GM19023 (cell line): Measurements from ENCODE around the gene SYDE2.
"Not testable (repeated sequence)": the region's sequence is repeated elsewhere in the genome, so short reads cannot be mapped to it uniquely, and the experiment has no call there.

Source experiments
- ATAC-seq: cut with Tn5 transposase; IDR thresholded peaks from one replicate; pipeline ENCODE4 v1.9.1; 2021; ENCODE audit warnings: mild to moderate bottlenecking, moderate library complexity; ENCODE audit not compliant: unreplicated experiment

SYDE2 gene

DNA sequence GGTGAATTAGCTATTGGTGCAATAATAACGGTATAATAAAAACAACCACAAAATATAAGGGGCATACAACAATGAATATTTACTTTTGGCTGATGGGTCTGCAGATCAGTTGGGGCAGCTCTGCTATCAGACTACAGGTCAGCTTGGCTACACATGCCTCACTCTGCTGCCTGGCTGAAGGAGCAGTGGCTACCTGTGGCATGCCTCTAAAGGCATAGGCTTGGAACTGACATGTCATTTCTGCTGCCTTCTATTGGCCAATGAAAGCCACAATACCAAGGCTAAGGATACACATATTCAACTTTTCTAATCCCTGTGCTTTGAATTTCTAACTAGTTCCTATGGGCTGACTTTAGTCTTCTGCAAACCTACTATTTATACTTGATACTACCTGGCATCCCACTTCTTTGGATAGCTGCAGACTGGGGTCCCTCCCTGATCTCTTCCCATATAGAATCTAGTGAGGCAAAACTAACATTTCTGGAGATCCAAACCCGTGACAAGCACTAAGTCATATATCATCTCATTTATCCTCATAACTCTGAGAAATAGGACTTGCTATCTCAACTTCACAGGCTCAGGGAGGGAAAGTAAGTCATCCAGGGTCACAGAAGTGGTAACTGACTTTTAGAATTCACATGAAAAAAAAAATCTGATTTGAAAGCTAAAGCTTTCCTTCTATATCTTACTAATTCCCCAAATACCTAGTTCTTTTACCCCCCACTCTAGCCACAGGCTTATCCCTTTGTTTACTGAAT is 19.2 kb upstream of the SYDE2 start:
- ATAC-seq, result no peak

DNA sequence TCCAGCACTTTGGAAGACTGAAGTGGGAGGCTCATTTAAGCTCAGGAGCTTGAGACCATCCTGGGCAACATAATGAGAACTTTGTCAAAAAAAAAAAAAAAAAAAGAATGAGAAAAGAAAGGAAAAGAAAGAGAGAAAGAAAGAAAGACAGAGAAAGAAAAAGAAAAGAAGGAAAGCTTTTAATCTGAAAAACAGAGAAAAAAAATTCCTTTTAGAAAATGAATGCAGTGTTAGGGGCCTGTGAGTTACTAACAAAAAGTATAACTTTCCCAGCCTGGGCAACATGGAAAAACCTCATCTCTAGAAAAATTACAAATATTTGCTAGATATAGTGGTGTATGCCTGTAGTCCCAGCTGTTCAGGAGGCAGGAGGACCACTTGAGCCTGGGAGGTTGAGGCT is 15.9 kb upstream of the SYDE2 start:
- no peak for ATAC-seq

DNA sequence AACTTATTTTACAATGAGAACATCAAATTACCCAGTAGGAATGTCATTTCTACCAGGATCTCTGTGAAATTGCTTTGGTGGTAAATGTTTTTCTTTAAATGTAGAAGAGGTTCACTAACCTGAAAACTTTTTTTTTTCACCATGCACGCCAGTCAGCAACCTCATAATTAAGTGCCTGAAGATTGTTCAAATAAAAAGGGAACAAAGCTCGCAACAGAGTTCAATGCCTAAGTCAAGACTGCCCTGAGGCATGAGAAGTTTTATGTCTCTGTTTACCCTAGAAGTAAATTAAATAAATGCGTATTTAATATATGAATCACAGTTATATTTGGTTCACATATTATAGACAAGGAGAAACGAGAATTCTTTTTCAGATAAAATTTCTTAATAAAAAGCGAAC is 13.8 kb upstream of the SYDE2 start:
- no peak for ATAC-seq

DNA sequence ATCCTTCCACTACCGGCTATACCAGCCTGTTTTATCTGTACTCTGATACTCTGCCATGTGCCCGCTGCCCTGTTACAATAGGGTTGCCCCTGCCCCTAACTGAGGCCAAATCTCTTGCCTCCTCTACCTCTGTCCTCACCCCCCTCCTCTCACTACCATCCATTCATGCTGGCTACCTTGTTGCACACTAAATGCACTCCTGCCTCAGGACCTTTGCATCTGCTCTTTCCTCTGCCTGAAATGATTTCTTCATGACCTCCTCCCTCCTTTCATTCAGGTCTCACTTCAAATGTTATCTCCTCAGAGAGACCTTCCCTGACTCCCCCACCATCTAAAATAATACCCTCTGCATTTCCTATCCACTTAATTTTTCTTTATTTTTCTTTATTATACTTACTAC is 7.7 kb upstream of the SYDE2 start:
- ATAC-seq, result no peak

DNA sequence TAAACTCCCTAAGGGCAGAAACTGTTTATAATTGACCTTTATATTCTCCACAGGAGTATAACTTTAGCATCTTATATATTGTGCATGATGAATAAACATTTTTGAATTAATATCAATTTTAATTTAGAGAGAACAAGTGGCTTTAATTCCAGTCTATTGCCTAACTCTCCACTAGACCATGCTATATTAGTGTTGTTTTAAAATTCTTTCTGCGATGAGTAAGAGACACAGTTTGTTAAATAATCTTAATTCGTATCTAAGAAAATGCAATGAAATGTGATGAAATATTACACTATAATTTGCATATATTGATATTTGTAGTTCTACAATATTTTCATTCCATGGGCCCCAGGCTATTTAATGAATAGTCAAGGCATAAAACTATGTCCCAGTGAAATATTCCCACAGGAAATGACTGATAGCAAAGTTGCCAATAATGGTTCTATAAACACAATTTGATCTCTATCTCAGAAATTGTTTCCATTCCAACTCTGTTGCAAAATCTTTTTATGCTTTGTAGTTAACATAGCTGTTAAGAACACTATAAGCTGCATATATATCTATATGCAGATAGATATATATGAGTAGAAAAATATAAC is 2.9 kb upstream of the SYDE2 start:
- ATAC-seq, result no peak

DNA sequence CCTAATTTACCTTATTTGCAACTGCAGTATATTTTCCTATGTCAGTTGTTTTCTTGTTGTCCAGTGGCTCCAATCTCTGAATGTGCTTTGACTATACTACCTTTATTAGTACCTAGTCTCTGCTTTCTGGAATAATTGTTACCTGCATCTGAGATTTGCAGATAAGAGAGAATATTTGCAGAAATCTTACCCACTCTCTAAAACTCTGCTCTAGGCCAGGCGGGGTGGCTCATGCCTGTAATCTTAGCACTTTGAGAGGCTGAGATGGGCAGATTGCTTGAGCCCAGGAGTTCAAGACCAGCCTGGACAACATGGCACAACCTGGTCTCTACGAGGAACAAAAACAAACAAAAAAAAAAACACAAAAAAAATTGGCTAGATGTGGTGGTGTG is 2.0 kb upstream of the SYDE2 start:
- no peak for ATAC-seq

DNA sequence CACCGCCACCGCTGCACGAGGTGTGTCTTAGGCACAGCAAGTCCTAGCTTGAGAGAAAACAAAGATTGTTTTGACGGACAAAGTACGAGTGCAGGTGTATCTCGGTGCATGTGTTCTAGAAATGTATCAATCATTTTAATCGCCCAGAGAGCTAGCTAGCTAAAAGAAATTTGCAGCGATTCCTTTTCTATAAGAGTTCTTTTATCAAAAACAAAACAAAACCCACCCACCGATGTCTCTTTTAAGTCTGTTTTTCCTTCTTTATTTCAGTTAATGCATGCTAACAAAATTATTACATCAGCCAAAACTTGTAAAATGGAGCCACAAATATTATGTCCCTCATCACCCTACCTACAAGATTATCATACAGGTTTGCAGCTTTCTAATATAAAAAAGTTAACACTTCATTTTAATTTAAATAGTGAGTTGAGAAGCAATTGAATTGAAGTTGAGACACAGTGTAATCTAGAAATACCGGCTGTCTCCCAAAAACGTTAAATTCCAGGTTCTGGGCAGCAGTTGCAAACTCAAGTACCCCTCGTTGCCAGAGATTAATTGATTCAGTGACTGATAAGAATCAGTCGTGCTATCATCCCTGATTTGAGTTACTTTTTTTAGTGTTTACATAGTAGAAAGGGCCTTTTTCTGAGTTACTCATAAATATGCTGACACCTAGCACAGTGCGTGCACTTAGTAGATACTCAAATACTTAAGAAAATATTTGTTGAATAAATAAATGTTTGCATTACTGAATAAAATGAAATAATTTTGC is 1.5 kb upstream of the SYDE2 start:
- ATAC-seq, result peak; percentile 2

DNA sequence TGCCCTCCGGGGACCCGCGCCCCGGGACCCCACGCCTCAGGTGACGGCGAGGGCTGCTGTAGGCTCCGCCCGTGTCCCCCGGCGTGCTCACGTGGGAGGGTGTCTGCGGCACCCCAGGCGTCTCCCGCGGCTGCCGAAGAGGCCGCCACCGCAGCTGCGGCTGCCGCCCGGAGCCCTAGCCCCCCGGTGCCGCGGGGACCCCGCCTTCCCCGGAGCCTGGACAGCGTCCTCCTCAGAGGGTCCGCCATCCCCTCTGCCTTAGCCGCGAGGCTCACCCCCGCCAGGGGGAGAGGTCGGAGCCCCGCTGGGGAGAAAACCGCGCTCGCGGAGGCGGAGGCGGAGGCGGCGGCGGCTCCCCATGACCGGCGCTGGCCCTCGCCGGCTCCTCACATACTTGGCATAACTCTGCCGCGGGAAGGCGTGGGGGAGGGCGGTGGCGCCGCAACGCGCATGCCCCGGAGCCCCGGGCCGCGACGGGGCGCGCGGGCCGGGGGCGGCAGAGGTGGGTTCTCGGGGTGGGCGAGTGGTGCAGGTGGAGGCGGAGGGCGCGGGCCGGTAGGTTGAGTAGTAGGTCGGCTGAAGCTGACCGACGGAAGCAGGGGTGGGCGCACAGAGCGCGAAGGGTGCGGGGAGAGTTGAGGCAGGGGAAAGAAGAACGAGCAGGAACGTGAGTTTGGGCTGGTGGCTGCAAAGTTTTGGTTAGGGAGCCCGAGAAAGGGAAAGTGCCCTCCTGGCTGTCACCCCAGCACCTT is 700 bp upstream of the SYDE2 start:
- ATAC-seq, result peak; percentile 49

DNA sequence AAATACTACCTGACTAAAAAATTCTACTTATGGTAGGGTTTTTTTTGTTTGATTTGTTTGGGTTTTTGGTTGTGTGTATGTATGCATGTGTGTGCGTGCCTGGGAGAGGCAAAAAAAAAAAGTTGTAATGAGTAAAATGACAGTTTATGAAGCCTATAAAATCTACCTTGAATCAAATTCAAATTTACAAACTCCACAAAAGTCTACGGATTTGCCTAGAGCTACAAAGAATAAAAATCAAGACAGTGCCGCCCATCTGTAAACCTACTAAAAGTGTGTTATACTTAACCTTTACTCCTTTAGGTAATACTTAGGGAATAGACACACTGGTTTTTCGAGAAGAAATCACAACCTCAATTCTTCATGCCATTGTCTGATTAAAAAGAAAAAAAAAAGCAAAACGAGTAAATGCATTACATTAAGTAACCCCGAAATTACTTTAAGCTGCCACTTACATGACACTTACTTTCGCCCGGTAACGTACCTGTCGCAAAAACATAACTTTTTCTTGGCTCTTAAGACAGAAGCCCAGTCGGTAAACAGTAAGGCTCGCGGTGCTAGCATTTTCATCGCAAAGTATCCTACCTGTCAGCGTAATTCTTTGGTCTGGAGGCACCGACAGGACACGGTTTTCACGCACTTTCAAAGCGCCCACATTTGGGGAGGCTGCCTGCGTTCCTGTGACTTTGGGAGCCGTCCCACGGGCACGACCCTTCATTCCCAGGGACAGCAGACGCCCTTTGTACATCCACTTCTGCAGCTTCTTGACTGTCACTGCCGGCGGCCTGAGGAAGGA is 951 bp downstream of the SYDE2 start:
- peak; percentile 14 for ATAC-seq

DNA sequence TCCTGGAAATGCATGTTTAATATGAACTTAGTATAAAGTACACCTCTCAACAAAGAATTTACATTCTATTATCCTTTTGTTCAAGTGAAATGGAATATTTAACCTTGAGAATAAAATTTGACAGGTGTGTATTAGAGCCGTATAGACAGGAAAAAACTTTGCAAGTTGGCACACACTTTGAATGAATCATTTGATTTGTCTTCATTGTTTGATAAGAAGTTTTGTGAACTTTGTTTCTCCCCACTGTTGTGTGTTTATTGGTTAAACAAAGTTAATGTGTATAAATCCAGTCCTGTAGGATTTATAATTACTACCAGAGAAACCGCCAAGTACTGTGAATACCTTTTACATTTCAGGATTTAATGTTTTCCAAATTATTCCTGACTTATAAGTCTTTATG is 2.0 kb downstream of the SYDE2 start:
- ATAC-seq, result no peak

DNA sequence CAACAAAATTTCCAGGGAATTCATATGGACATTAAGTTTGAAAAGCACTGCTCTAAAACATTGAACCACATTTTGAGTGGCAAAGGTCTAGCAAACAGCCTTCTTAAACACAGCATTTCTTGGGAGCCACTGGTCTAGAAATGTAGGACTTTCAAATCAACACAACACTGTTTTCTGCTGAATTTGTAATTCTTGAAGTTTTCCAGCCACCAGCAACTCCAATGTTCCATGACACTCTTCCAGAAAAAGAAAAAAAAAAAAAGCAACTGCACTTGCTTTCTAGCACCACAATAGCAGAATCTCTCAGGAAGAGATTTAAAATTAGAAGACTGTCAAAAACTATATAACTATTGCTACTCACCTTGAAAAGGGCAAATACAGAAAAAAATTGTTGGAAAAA is 4.5 kb downstream of the SYDE2 start:
- no peak for ATAC-seq

DNA sequence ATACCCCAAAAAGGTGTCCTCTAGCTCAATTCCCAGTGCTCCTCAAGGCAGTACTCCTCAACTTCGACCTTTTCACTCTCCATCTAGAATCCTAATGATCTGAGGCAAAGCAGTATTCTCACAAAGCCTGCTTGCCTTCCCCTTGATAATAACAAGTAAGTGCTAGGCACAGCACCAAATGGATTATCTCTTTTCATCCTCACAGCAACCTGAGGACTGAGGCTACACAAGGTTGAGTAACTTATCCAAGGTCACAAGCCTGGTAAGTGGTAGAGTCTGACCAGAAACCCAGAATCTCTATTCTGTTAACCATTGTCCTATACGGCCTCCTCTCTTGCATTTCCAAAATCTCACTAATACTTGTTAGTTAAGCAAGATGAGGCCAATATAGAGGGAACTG is 5.1 kb downstream of the SYDE2 start:
- no peak for ATAC-seq

DNA sequence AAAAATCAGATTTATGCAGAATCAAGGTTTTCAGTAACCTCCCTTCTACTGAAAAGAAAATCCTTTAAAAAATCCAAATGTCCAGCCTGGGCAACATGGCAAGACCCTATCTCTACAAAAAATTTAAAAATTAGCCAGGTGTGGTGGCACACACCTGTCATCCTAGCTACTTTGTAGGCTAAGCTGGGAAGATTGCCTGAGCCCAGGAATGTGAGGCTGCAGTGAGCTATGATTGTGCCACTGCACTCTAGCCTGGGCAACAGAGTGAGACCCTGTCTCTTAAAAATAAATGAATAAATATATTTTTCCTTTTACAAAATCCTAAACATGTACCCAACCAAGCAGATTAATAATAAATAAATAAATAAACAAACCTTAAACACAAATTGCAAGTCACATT is 8.7 kb downstream of the SYDE2 start:
- not testable (repeated sequence) for ATAC-seq

DNA sequence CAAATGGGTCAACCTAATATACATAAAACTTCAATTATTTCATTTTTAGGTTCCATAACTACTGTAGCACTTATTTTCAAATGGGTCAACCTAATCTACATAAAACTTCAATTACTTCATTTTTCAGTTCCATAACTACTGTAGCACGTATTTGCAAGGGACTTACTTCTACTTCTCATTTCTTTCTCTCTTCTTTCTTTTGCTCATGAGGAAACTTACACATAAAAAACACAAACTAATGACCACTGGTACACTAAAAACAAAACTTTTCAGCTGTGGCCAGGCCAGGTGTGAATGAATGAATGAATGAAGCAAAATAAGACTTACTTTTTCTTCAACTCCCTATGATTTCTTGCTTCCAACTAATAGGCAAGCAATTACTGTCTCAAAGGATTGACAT is 11.7 kb downstream of the SYDE2 start:
- ATAC-seq, result no peak

DNA sequence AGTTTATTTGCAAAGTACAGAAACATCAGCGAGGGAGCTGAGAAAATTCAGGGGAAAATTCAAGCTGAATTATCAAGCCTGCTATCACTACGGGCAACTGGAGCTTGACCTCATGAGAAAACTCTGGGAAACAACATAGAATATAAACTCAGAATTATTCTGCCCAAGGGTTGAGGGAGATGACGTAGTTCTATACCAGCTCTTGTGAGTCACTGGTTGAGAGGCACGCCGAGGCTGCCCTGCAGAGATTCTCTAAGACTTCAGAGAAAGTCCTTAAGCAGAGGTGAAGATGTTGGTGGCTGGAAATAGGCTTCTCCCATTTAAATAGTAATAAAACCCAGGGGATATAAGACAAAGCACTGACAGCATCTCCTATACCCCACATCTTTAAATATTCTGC is 12.3 kb downstream of the SYDE2 start:
- ATAC-seq, result no peak

DNA sequence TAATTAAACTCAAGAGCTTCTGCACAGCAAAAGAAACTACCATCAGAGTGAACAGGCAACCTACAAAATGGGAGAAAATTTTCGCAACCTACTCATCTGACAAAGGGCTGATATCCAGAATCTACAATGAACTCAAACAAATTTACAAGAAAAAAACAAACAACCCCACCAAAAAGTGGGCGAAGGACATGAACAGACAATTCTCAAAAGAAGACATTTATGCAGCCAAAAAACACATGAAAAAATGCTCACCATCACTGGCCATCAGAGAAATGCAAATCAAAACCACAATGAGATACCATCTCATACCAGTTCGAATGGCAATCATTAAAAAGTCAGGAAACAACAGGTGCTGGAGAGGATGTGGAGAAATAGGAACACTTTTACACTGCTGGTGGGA is 13.8 kb downstream of the SYDE2 start:
- ATAC-seq, result not testable (repeated sequence)

DNA sequence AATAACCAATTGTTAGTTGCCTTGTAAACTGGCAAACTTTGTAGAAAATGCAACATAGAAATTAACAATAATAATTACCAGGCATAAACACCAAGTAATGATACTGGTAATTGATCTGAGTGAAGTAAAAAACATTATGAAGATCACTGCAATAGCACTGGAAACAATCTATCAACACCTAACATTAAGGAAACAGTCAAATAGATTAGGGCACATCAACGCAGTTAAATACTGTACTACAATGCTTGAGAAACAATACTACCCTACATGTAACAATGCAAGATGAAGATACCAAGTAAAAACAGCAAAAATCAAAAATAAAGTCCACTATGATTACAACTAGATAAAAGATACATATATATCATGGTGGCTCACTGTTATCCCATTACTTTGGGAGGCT is 16.6 kb downstream of the SYDE2 start:
- ATAC-seq, result no peak

DNA sequence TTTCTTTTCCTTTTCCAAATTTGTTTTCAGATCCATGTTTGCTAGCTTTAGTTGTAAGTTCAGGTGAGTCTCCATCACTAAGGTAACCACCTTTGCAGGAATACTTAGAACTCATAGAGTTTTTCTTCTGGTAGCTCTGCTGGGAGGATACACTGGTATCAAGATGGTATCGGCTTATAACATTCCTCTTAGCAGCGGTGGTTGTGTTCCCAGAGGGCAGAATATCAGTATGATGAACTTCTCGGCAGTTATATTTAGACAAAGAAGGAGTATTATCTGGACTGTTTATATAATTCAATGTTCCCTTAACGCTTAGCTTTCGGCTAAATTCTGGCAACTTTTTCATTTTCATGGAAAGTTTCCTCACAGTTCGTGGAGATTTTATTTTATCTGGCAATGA is 18.1 kb downstream of the SYDE2 start:
- ATAC-seq, result no peak

DNA sequence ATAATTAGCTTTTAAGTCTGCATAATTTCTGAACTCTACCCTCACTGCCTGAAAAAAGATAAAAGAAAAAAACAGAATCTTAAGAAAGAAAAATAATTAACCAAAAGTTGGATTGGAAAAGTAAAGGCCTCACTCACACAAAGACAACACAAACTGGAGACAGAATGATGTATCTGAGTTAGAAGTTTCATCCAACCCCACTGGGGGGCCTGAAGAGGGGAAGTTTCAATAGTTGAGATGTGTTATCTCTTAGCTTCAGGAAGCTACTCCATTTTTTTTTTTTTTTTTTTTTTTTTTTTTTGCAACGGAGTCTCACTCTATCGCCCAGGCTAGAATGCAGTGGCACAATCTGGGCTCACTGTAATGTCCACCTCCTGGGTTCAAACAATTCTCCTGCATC is 19.9 kb downstream of the SYDE2 start:
- no peak for ATAC-seq

DNA sequence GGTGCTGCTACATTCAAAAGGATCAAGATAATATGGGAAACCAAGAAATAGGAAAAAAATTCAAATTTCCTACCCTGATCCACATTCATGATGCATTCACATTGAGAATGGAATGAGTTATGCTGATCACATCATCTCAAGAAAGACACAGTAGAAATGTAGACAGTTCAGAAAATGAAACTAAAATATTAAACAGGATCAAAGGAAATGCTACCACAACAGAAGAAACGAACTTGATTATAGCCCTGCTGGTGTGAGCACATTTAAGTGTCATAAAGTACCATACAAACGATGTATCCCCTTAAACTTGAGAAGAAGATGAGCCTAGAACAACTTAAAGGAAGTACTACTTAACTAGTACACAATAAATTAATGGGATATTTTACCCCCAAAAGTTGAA is 21.3 kb downstream of the SYDE2 start:
- no peak for ATAC-seq

DNA sequence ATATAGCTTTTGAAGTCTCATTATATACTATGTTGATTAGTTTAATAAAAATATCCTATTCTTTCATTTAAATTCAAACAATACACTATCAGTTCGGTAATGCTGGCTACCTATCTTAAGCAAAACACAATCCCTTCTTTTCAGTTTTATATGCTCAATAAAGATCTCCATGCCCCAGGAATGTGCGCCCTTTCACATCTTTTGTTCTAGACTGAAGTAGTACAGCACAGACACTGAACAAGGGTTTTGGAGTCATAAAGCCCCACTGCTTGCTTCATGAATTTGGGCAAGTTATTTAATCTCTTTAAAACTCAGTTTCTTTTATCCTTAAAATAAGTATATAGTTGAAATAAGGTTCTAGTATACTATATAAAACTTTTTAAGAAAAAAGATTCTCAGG is 22.4 kb downstream of the SYDE2 start:
- no peak for ATAC-seq
